ENCODE results near the gene SLC9A8.

Gene SLC9A8

GRCh38 chr20:49913399-49914047 lies 100.9 kb downstream of the SLC9A8 start:
- Histone ChIP-seq H3K9me3 (ENCODE audit: insufficient read depth, low read depth, low read length) (no peaks in the 10 kb centered on the region), H4K12ac (ENCODE audit: low read depth, low read length) (no peak overlapping the region), H3K4me3 (ENCODE audit: low read depth, low read length) (no peak overlapping the region), H3K79me1 (ENCODE audit: low read length) (peaks cover 7% of the 10 kb centered on the region), H3K79me2 (ENCODE audit: control insufficient read depth, insufficient read depth, low read length, poor library complexity) (peaks cover 8% of the 10 kb centered on the region), H4K8ac (ENCODE audit: low read depth, low read length) (no peak overlapping the region), H3K23ac (ENCODE audit: low read length) (no peak overlapping the region), H4K91ac (ENCODE audit: low read depth, low read length) (no peak overlapping the region), H3K18ac (ENCODE audit: low read length) (no peak overlapping the region), H3K4me1 (ENCODE audit: control insufficient read depth in 1 of 2, insufficient read depth in 2 of 2, low read length in 2 of 2) (peaks cover 6 to 9% of the 10 kb centered on the region in 2 experiments), H2AK5ac (ENCODE audit: low read length) (no peak overlapping the region), H3K9ac (ENCODE audit: low read length) (no peak overlapping the region), H2BK120ac (ENCODE audit: insufficient read depth, low read length, poor library complexity) (no peak overlapping the region), H3K4ac (ENCODE audit: low read depth, low read length) (peak overlapping the region; percentile 52), H2BK12ac (ENCODE audit: low read length) (no peak overlapping the region), H3K36me3 (ENCODE audit: control insufficient read depth in 1 of 2, insufficient read depth in 2 of 2, low read length in 2 of 2) (peaks cover 10 to 11% of the 10 kb centered on the region in 2 experiments), H3K4me2 (ENCODE audit: low read length) (no peak overlapping the region), H3K14ac (ENCODE audit: low read length) (no peak overlapping the region), H2BK5ac (ENCODE audit: low read depth, low read length, poor library complexity) (no peak overlapping the region), H3K27ac (ENCODE audit: low read depth, low read length) (no peak overlapping the region), H3K27me3 (ENCODE audit: insufficient read depth, low read length) (no peaks in the 10 kb centered on the region), H2AFZ (ENCODE audit: insufficient read depth, low read length, poor library complexity) (no peak overlapping the region)
- DNase-seq, result no peak
- WGBS (ENCODE audit: extremely low coverage, insufficient coverage, insufficient read length), result no CpG with 5 or more reads among the region's 16 CpGs

- Histone ChIP-seq H2BK12ac (ENCODE audit: low read length) (no peak overlapping the region), H3K9me3 (ENCODE audit: insufficient read depth, low read depth, low read length) (no peaks in the 10 kb centered on the region), H3K79me2 (ENCODE audit: control insufficient read depth, insufficient read depth, low read length, poor library complexity) (peaks cover 8% of the 10 kb centered on the region), H3K4me3 (ENCODE audit: low read depth, low read length) (peak overlapping the region; percentile 92), H2BK5ac (ENCODE audit: low read depth, low read length, poor library complexity) (peak overlapping the region; percentile 20), H2AFZ (ENCODE audit: insufficient read depth, low read length, poor library complexity) (peak overlapping the region; percentile 98), H3K79me1 (ENCODE audit: low read length) (peaks cover 7% of the 10 kb centered on the region), H4K91ac (ENCODE audit: low read depth, low read length) (peak overlapping the region; percentile 99), H4K12ac (ENCODE audit: low read depth, low read length) (peak overlapping the region; percentile 68), H4K8ac (ENCODE audit: low read depth, low read length) (peak overlapping the region; percentile 99), H3K4me1 (ENCODE audit: control insufficient read depth in 1 of 2, insufficient read depth in 2 of 2, low read length in 2 of 2) (peaks cover 6 to 9% of the 10 kb centered on the region in 2 experiments), H2BK120ac (ENCODE audit: insufficient read depth, low read length, poor library complexity) (peak overlapping the region; percentile 100), H3K4me2 (ENCODE audit: low read length) (peak overlapping the region; percentile 64), H3K9ac (ENCODE audit: low read length) (peak overlapping the region; percentile 74), H3K14ac (ENCODE audit: low read length) (peak overlapping the region; percentile 33), H2AK5ac (ENCODE audit: low read length) (peak overlapping the region; percentile 13), H3K18ac (ENCODE audit: low read length) (peak overlapping the region; percentile 91), H3K23ac (ENCODE audit: low read length) (no peak overlapping the region), H3K27me3 (ENCODE audit: insufficient read depth, low read length) (no peaks in the 10 kb centered on the region), H3K4ac (ENCODE audit: low read depth, low read length) (peak overlapping the region; percentile 37), H3K27ac (ENCODE audit: low read depth, low read length) (no peak overlapping the region), H3K36me3 (ENCODE audit: control insufficient read depth in 1 of 2, insufficient read depth in 2 of 2, low read length in 2 of 2) (peaks cover 6 to 10% of the 10 kb centered on the region in 2 experiments)
- peak; percentile 25 to 33 for DNase-seq
- WGBS (ENCODE audit: extremely low coverage, insufficient coverage, insufficient read length), result no CpG with 5 or more reads among the region's 19 CpGs
Measured at GRCh38 chr20:49914310-49915117, 101.9 kb downstream of the SLC9A8 start.

DNA sequence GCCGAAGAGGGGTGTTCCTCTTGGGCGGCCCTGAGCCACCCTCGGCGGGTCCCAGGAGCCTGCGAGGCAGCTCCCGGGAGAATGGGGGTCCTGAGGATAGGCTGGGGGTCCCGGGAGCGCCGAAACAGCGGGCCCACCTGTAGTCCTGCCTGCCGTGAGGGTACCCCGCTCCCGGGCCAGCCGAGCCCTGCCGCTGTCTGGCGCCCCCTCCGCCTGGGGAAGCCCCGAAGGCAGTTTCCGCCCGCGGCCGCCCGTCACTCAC lies 102.4 kb downstream of the SLC9A8 start:
- Histone ChIP-seq H3K27ac (ENCODE audit: low read depth, low read length) (no peak overlapping the region), H4K12ac (ENCODE audit: low read depth, low read length) (peak overlapping the region; percentile 68), H3K4me2 (ENCODE audit: low read length) (peak overlapping the region; percentile 64), H3K27me3 (ENCODE audit: insufficient read depth, low read length) (no peaks in the 10 kb centered on the region), H3K79me1 (ENCODE audit: low read length) (peaks cover 7% of the 10 kb centered on the region), H3K36me3 (ENCODE audit: control insufficient read depth in 1 of 2, insufficient read depth in 2 of 2, low read length in 2 of 2) (peaks cover 1 to 5% of the 10 kb centered on the region in 2 experiments), H2BK12ac (ENCODE audit: low read length) (no peak overlapping the region), H2BK120ac (ENCODE audit: insufficient read depth, low read length, poor library complexity) (peak overlapping the region; percentile 100), H3K9ac (ENCODE audit: low read length) (peak overlapping the region; percentile 74), H3K9me3 (ENCODE audit: insufficient read depth, low read depth, low read length) (no peaks in the 10 kb centered on the region), H2AK5ac (ENCODE audit: low read length) (peak overlapping the region; percentile 13), H3K4me3 (ENCODE audit: low read depth, low read length) (peak overlapping the region; percentile 92), H4K91ac (ENCODE audit: low read depth, low read length) (peak overlapping the region; percentile 99), H2AFZ (ENCODE audit: insufficient read depth, low read length, poor library complexity) (peak overlapping the region; percentile 98), H3K4me1 (ENCODE audit: control insufficient read depth in 1 of 2, insufficient read depth in 2 of 2, low read length in 2 of 2) (peaks cover 6 to 9% of the 10 kb centered on the region in 2 experiments), H2BK5ac (ENCODE audit: low read depth, low read length, poor library complexity) (peak overlapping the region; percentile 20), H4K8ac (ENCODE audit: low read depth, low read length) (peak overlapping the region; percentile 99), H3K18ac (ENCODE audit: low read length) (peak overlapping the region; percentile 91), H3K4ac (ENCODE audit: low read depth, low read length) (peak overlapping the region; percentile 37), H3K79me2 (ENCODE audit: control insufficient read depth, insufficient read depth, low read length, poor library complexity) (peaks cover 8% of the 10 kb centered on the region), H3K14ac (ENCODE audit: low read length) (peak overlapping the region; percentile 33), H3K23ac (ENCODE audit: low read length) (no peak overlapping the region)
- no peak for DNase-seq
- no CpG with 5 or more reads among the region's 23 CpGs for WGBS (ENCODE audit: extremely low coverage, insufficient coverage, insufficient read length)

- H4K8ac ChIP-seq (ENCODE audit: low read depth, low read length), result peak within 1 kb of the TSS; percentile 99
Measured at GRCh38 chr20:49915380-49916145, 102.9 kb downstream of the SLC9A8 start, which contains the start of gene SPATA2. TSS of gene SPATA2 (minus strand) at chr20:49915529. CDS start at chr20:49908490, 7,039 bp downstream.

More at GRCh38 chr20:49915380-49916145, 102.9 kb downstream of the SLC9A8 start, which contains the start of gene SPATA2:
- Histone ChIP-seq H2BK12ac (ENCODE audit: low read length) (no peak within 1 kb of the TSS), H3K4me1 (ENCODE audit: control insufficient read depth in 1 of 2, insufficient read depth in 2 of 2, low read length in 2 of 2) (peaks cover 6 to 9% of the 10 kb centered on the region in 2 experiments), H2BK5ac (ENCODE audit: low read depth, low read length, poor library complexity) (peak within 1 kb of the TSS; percentile 99), H3K36me3 (ENCODE audit: control insufficient read depth in 1 of 2, insufficient read depth in 2 of 2, low read length in 2 of 2) (no peaks in the 10 kb centered on the region), H2AFZ (ENCODE audit: insufficient read depth, low read length, poor library complexity) (peak within 1 kb of the TSS; percentile 98), H3K27ac (ENCODE audit: low read depth, low read length) (peak within 1 kb of the TSS; percentile 95), H4K91ac (ENCODE audit: low read depth, low read length) (peak within 1 kb of the TSS; percentile 99), H4K12ac (ENCODE audit: low read depth, low read length) (peak within 1 kb of the TSS; percentile 95), H3K79me2 (ENCODE audit: control insufficient read depth, insufficient read depth, low read length, poor library complexity) (peaks cover 8% of the 10 kb centered on the region), H3K9me3 (ENCODE audit: insufficient read depth, low read depth, low read length) (no peaks in the 10 kb centered on the region), H2BK120ac (ENCODE audit: insufficient read depth, low read length, poor library complexity) (peak within 1 kb of the TSS; percentile 100), H3K27me3 (ENCODE audit: insufficient read depth, low read length) (no peaks in the 10 kb centered on the region), H3K4me2 (ENCODE audit: low read length) (peak within 1 kb of the TSS; percentile 68), H3K14ac (ENCODE audit: low read length) (peak within 1 kb of the TSS; percentile 98), H3K18ac (ENCODE audit: low read length) (peak within 1 kb of the TSS; percentile 91), H3K79me1 (ENCODE audit: low read length) (peaks cover 7% of the 10 kb centered on the region), H3K9ac (ENCODE audit: low read length) (peak within 1 kb of the TSS; percentile 79), H2AK5ac (ENCODE audit: low read length) (peak within 1 kb of the TSS; percentile 13), H3K23ac (ENCODE audit: low read length) (no peak within 1 kb of the TSS), H3K4me3 (ENCODE audit: low read depth, low read length) (peak within 1 kb of the TSS; percentile 92), H3K4ac (ENCODE audit: low read depth, low read length) (peak within 1 kb of the TSS; percentile 83)
- peak; percentile 96 to 98 for DNase-seq
- no CpG with 5 or more reads among the region's 69 CpGs for WGBS (ENCODE audit: extremely low coverage, insufficient coverage, insufficient read length)

Data from trophoblast cell (in vitro differentiated cells and primary cell).